ENCODE data around the gene CCSER2.
"Not testable (repeated sequence)": the region's sequence is repeated elsewhere in the genome, so short reads cannot be mapped to it uniquely, and the experiment has no call there.

Gene CCSER2

DNA sequence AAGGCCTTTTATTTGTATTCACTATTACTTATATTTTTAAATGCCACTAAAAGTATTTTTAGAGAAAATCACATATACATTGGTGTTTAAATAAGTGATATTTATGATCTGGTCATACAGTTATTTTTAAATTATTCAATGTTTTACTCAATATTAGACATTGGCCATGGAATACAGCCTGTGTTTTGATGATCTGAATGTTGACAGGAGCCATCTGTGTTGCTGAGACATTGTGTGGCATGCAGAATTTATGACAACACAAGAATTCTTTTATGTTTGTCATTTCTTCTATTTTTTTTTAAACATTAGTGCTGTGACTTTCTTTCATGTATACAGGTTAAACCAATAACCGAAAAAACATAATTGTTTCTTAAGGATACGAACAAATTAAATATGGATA, 156.2 kb downstream of the CCSER2 start:
- DNase-seq (ENCODE audit: low read depth, low spot score) = no peak
- no peak overlapping the region for H3K4me3 ChIP-seq (ENCODE audit: low read length)

DNA sequence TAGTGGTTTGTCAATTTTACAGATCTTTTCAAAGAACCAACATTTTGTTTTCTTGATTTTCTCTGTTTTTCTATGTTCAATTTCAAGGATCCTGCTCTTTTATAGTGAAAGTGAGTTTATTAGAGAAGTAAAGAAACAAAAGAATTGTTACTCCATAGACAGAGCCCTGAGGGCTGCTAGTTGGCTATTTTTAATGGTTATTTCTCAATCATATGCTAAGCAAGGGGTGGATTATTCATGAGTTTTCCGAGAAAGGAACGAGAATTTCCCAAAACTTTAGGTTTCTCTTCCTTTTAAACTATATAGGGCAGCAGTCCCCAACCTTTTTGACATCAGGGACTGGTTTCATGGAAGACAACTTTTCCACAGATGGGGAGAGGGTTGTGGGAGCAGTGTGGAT, 165.0 kb downstream of the CCSER2 start:
- no peak overlapping the region for H3K4me3 ChIP-seq (ENCODE audit: low read length)
- DNase-seq (ENCODE audit: low read depth, low spot score) = no peak

DNA sequence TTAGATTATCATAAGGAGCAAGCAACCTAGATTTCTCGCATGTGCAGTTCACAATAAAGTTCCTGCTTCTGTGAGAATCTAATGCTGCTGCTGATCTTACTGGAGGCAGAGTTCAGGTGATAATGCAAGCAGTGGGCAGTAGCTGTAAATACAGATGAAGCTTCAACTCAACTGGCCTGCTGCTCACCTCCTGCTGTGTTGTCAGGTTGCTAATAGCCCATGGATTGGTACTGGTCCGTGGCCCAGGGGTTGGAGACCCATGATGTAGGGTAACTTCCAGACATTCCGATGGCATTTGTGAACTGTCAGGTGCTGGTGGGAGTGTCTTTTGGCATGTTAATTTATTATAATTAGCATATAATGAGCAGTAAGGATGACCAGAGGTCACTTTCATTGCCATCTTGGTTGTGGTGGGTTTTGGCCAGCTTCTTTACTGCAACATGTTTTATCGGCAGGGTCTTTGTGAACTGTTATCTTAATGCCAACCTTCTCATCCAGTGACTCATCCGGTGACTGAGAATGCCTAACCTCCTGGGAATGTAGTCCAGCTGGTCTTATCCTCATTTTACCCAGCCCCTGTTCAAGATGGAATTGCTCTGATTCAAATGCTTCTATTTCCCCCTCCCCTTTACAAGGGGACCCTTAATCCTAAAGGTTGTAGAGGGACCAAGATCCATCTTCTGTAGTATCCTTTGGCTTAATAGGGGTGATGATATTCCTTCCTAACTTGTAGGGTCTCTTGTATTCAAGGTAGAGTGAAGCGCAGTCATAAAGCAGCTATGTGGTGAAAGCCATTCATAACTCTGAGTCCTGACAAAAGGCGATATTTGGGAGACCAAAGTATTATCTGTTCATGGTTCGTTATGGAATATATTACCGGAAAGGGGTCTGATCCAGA, 165.8 kb downstream of the CCSER2 start:
- no peak overlapping the region for H3K4me3 ChIP-seq (ENCODE audit: low read length)
- DNase-seq (ENCODE audit: low read depth, low spot score) = no peak

DNA sequence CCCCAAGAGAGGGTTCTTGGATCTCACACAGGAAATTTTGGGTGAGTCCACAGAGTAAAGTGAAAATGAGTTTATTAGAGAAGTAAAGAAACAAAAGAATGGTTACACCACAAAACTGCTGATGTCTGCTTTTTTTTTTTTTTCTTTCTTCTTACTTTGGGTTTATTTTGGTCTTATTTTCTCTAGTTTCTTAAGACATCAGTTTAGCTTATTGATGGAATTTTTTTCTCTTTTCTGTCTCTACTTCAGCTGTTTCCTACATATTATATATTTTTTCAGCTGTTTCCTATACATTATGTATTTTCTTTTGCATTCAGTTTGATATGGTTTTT, 166.4 kb downstream of the CCSER2 start:
- no peak overlapping the region for H3K4me3 ChIP-seq (ENCODE audit: low read length)
- no peak for DNase-seq (ENCODE audit: low read depth, low spot score)

DNA sequence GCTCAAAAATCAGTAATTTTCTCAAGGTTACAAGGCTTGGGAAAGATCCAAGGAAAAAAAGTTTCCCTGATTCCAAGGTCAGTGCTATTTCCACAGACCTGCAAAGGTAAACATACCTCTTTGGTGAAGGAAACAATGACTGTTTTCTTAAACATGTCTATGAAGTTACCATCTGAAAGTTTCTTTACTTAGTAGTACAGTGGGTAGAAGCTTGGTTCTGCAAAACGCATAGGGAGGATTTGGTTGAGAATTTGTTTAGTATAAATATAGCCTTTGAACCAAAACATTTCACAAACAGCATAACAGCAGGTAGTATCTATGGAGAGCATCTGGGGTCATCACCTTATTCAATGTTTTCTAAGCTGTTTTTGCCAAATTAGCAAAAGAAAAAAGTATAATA, 169.6 kb downstream of the CCSER2 start:
- no peak overlapping the region for H3K4me3 ChIP-seq (ENCODE audit: low read length)
- DNase-seq (ENCODE audit: low read depth, low spot score) = no peak

DNA sequence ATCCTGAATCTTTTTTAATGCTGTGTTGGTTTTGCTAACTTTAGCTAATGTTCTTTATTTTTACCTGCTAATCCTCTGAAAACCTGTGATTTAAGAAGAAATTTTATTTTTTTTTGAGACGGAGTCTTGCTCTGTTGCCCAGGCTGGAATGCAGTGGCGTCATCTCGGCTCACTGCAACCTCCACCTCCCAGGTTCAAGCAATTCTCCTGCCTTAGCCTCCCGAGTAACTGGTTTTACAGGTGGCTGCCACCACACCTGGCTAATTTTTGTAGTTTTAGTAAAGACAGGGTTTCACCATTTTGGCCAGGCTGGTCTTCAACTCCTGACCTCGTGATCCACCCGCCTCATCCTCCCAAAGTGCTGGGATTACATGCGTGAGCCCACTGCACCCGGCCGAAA, 170.7 kb downstream of the CCSER2 start:
- not testable (repeated sequence) for DNase-seq (ENCODE audit: low read depth, low spot score); H3K4me3 ChIP-seq (ENCODE audit: low read length)

DNA sequence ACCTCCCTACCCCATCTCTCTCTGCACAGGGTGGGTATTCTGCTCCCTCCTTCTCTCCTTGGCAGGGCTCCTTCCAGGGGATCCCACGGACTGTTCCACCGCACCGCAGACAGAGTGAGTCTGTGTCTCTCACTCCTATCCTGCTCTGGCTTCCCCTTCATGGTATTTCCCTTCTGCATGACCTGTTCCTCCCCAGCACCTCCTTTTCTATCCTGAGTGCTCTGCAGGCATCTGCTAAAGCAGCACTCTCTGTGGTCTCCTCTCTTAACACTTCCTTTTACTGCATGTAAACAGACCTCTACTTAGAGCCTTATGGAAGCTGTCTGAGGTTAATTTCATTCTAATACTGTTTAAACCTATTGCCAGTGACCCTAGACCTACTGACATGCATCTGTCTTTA, 171.5 kb downstream of the CCSER2 start:
- DNase-seq (ENCODE audit: low read depth, low spot score) = no peak

DNA sequence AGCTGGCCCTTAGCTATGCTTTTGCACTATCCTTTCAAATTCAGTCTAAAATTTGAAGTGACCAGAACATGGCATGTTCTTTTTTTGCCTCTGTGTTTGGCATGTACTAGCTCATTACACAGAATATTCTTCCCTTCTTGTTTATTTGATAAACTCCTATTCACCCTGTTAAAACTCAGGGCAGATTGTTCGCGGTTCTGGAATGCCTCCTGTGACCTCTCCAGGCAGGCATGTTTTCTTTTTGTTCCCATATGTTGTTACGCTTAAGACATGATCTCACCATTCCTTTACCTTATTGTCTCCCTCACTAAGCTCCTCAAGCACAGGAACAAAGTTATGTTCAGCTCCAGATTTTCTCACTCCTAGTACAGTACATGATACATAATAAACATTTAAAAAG, 181.7 kb downstream of the CCSER2 start:
- H3K4me3 ChIP-seq (ENCODE audit: low read length) = no peak overlapping the region
- DNase-seq (ENCODE audit: low read depth, low spot score) = no peak

More for the DNA sequence above, 171.5 kb downstream of the CCSER2 start:
- no peak overlapping the region for H3K4me3 ChIP-seq (ENCODE audit: low read length)

DNA sequence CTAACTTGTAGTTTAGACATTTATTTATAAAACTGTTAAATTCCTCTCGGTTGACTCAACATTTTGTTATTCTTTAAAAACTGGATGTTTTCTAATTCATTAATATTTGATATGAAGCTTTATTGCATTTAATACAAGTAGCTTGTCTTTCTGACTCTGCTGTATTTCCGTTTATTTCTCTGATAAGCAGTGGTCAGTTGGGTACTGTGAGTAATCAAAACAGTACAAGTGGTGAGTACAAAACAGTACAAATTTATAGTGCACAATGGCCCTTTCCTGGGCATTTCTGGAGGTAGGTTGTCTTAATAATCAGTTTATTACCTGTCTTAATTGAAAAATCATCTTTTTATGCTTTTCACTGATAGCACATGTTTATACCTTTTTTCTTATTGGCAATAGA, 182.7 kb downstream of the CCSER2 start:
- DNase-seq (ENCODE audit: low read depth, low spot score) = no peak
- no peak overlapping the region for H3K4me3 ChIP-seq (ENCODE audit: low read length)

DNA sequence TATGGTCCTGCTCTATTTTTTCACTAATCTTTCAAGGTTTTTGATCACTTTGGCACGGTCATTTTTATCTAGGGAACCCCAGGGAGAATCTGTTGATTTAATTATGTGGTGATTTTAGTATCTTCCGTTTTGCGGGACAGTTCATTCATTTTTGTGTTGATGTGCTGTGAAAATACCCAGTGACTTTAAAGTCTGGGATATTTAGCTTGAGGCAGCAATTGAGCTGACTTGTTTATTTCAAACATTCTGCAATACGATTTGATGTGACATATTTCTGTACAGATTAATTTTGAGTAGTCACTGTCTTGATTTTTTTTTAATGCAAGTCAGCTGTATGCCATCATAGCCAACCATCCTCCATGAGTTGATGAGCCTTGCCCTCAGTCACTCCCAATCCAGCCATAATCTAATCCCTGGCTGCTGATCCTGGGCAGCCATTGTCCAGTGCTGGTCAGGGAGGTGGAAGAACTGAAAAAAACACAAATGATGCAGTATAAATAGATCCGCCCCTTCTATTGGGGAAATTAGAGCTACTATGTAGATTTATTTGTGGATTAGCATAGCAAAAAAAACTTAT, 183.4 kb downstream of the CCSER2 start:
- no peak overlapping the region for H3K4me3 ChIP-seq (ENCODE audit: low read length)
- no peak for DNase-seq (ENCODE audit: low read depth, low spot score)

DNA sequence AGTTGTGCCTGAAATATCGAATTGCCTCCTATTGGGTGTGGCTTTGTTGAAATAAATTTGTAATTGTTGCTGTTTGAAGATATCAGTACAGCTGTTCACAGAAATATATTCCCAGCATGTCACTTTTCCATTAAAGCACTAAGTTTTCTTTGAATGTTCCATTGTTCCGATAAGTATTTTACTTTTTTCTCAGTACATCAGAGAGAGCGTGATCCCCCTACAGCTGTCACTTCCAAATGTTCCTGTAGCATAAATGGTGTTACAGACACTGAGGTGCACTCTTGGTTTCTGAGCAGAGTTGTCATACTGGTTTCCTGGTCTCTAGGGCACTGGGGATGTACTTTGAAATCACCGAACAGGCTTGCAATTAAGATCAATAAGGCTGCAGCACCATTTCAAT, 189.2 kb downstream of the CCSER2 start:
- no peak overlapping the region for H3K4me3 ChIP-seq (ENCODE audit: low read length)
- DNase-seq (ENCODE audit: low read depth, low spot score) = no peak

DNA sequence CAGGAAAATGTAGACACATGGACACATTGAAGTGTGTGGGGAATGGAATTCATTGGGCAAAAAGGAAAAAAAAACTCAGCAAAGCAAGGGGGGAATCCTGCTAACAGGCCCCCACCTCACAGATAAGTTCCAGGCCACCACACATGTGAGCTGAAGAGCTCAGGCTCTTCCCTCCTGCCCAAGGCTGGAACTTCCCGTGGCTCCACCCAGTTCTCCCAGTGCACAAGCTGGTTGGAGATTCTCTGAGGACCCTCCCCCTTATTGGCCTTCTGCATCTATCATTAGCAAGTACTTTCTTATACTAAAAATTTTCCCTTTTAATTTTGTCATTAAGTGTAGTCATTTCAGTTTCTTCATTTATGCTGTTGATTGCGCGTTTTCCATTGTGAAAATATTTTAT, 190.8 kb downstream of the CCSER2 start:
- no peak for DNase-seq (ENCODE audit: low read depth, low spot score)
- H3K4me3 ChIP-seq (ENCODE audit: low read length) = no peak overlapping the region

DNA sequence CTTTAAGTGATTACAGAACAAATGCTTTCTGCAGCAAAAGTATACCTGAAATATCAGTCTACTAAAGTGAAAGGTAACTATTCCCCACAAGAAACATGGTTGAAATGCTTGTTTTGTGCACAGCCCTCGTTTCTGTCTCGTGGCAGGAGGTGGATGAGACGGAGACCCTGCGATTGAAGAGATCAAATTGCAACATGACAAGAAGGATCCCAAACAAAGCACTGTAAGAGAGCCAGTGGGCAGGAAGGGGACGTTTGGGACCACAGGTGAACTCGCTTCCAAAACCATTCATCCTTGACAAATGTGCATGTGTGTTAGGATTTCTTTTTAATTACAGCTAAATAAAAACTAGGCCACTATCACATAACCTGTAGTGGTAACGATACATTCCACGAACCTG, 192.6 kb downstream of the CCSER2 start:
- DNase-seq (ENCODE audit: low read depth, low spot score) = no peak
- no peak overlapping the region for H3K4me3 ChIP-seq (ENCODE audit: low read length)

DNA sequence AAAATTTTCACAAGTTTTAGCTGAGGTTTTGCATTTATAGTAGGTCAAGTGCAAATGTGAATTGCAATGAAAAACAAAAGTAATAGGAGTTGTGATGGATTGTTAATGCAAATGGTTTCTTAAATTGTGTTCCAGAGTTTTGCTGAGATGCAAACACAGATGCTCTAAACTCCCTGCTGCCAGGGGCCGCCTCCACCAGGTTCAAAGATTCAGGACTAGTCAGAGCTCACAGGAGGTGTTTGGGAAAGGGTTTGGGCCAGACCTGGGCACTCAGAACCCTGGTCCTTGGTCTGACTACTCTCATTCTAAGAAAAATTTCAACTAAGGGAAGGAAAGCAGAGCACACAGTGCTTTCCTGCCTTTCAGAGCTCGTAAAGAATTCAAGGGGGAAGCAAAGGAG, 193.1 kb downstream of the CCSER2 start:
- no peak overlapping the region for H3K4me3 ChIP-seq (ENCODE audit: low read length)
- DNase-seq (ENCODE audit: low read depth, low spot score) = no peak

DNA sequence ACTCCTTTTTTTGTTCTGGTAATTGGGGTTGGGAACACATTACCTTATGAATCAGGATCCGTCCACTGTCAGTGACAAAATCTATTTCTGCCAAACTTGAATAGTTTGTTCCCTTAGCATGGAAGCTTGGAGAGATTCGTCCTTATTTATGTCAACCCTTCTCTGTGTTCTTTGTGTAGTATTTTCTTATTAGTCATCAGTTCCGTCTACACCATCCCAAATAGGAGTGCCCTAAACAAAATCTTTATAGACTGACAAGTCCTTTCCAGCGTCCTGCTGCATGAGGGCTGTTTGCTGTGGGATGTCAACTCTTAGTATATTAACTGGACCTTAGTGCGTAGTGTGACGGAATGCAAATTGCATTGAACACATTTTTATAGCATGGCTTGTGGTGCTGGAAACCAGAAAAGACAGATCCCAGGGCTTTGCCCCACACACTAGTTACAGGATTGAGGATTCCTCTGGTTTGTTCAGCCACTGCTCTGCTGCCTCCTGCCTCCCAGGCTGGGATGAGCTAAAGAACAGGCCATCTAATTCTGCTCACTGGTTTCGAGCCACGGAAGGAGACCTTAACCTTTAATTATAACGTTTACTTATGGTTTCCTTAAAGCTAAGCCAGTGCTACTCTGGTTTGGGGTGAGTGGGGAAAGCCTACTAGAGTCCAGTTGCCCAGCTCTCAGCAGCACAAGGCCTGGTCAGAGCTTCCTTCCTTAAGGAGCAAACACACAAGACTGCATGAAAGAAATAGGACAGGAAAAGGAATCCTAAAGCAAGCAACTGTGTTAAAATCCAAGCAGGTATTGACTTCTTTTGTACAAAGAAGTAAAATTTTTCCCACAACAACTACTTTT, 194.4 kb downstream of the CCSER2 start:
- no peak for DNase-seq (ENCODE audit: low read depth, low spot score)
- no peak overlapping the region for H3K4me3 ChIP-seq (ENCODE audit: low read length)

DNA sequence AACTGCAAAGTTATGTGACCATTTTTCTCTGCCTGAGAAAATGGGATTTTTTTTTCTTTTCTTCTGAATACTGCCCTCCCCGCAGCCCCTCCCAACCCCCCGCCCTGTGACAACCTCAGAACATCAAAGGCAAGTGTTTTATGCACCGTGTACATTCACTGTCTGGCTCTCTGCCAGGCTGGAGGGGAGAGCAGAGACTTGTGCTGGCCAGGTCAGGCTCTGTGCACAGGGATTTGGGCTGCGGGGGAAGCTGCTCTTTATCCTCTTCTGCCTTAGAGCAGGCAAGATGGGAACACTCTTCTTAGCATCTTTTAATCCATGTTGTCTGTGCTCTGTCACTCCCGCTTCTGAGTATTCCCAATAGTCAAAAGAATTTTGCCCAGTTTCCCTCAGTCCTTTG, 195.1 kb downstream of the CCSER2 start:
- no peak overlapping the region for H3K4me3 ChIP-seq (ENCODE audit: low read length)
- peak; percentile 19 for DNase-seq (ENCODE audit: low read depth, low spot score)

DNA sequence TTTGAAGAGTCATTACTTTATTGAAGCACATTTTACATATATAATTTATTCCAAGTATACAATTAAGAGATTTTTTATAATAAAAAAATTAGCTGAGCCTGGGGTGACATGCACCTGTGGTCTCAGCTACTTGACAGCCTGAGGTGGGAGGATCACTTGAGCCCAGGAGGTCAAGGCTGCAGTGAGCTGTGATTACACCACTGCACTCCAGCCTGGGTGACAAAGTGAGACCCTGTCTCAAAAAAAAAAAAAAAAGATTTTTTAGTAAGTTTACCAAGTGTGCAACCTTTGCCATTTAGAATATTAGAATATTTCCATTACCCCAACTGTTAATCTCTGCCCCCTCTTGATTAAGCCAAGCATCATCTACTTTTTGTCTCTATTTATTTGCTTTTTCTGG, 196.0 kb downstream of the CCSER2 start:
- no peak overlapping the region for H3K4me3 ChIP-seq (ENCODE audit: low read length)
- DNase-seq (ENCODE audit: low read depth, low spot score) = no peak

DNA sequence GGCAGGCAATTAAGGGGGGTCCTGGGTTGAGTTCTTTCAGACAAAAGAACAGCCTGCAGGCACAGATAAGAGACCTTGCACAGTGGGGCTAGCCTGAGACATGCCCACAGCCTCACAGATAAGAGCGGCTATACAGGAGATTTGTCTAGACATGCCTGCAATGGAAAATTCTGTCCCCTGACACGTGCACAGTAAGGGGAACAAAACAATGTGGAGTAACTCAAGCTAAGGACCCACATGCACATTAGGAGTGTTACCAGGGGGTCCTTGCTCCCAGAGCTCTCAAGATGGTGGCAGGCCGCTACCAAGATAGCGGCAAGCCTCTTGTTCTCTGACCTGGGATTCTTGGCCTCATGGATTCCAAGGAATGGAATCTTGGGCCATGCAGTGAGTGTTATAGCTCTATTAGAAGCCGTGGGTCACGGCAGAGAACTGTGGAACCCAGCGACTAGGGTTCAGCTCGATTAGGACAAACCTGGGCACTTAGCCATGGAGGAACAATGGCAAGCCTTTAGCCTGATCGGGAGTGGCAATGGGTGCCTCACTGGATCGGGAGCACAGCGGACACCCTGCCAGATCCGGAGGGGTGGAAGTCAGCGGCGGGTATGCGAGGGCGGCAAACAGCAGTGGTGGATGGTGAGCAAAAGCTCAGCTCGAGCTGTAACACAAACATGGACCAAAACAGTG, 196.9 kb downstream of the CCSER2 start:
- DNase-seq (ENCODE audit: low read depth, low spot score) = no peak
- no peak overlapping the region for H3K4me3 ChIP-seq (ENCODE audit: low read length)

DNA sequence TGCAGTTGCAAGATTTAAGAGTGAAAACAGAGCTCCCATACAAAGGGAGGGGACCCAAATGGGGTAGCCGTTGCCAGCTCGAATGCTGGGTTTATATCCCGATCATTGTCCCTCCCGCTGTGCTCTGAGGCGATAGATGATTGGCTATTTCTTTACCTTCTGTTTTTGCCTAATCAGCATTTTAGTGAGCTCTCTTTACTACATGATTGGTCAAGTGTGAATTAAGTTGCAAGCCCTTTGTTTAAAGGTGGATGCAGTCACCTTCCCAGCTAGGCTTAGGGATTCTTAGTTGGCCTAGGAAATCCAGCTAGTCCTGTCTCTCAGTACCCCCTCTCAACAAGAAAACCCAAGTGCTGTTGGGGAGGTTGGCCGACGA, 197.4 kb downstream of the CCSER2 start:
- DNase-seq (ENCODE audit: low read depth, low spot score); H3K4me3 ChIP-seq (ENCODE audit: low read length): not testable (repeated sequence)

DNA sequence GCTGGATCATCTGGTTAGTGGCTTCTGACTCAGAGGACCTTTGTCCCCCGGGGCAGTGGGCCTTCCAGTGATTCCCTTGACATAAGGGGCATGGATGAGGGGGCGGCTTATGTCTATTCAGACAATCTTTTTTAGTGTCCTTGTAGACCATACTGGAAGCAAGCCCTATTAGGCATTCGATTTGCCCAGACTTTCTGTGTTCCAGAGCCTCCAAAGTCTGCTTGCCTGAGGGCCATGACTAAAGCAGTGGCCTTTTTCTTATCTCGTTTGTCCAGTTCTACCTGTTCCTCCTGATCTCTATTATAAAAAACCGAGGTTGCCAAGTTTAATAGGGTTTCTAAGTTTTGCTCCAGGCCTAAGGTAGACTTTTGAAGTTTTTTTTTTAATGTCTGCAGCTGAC, 199.0 kb downstream of the CCSER2 start:
- H3K4me3 ChIP-seq (ENCODE audit: low read length); DNase-seq (ENCODE audit: low read depth, low spot score): not testable (repeated sequence)
